HFFc6 (cell line): ENCODE measurements around the gene TPO. TPM values are rescaled to one million over a fixed set of nuclear protein-coding genes. Genes with fewer than 3 reads are reported as not detected.
"Not testable (repeated sequence)": the region's sequence is repeated elsewhere in the genome, so short reads cannot be mapped to it uniquely, and the experiment has no call there.

Experiments
- DNase-seq: peaks from one replicate; pipeline ENCODE4 v3.0.0-alpha.2; 2018
- H3K27ac Mint-ChIP-seq: 2 replicates; pipeline ENCODE4 v1.8.0; 2020; ENCODE audit warnings: mild to moderate bottlenecking, mixed read lengths
- H3K27me3 Mint-ChIP-seq: 2 replicates; pipeline ENCODE4 v1.8.0; 2021; ENCODE audit warnings: mild to moderate bottlenecking, moderate library complexity, mixed read lengths; ENCODE audit not compliant: insufficient read depth
- H3K36me3 Mint-ChIP-seq: 2 replicates; pipeline ENCODE4 v1.8.0; 2021; ENCODE audit warnings: low read depth, mixed read lengths
- H3K4me1 Mint-ChIP-seq: 2 replicates; pipeline ENCODE4 v1.8.0; 2020; ENCODE audit warnings: low read depth, mixed read lengths
- H3K4me3 Mint-ChIP-seq: 2 replicates; pipeline ENCODE4 v1.8.0; 2020; ENCODE audit warnings: mild to moderate bottlenecking, moderate library complexity, mixed read lengths
- H3K9me3 Mint-ChIP-seq: 2 replicates; pipeline ENCODE4 v1.8.0; 2020; ENCODE audit warnings: mild to moderate bottlenecking, mixed read lengths
- total RNA-seq, 6 experiments: library from RNA; stranded (reverse); fragmentation: NEBNext Ultra II Directional; extraction: Animal tissue kit (Norgen Biotek cat#: 25700); gene quantifications; 2 replicates in 1 of 6; 3 replicates in 5 of 6; pipeline ENCODE4 v1.2.3, GENCODE V29; 2021
- TF ChIP-seq, protein P1 (sequence below): fragments of 200-600 bp; sonication (generic); IDR thresholded peaks from 2 replicates; pipeline ENCODE4 v1.5.0; 2021; ENCODE audit warnings: antibody characterized with exemption, mild to moderate bottlenecking

TPO gene
- total RNA-seq, 6 experiments from 2014 or later: not detected

DNA sequence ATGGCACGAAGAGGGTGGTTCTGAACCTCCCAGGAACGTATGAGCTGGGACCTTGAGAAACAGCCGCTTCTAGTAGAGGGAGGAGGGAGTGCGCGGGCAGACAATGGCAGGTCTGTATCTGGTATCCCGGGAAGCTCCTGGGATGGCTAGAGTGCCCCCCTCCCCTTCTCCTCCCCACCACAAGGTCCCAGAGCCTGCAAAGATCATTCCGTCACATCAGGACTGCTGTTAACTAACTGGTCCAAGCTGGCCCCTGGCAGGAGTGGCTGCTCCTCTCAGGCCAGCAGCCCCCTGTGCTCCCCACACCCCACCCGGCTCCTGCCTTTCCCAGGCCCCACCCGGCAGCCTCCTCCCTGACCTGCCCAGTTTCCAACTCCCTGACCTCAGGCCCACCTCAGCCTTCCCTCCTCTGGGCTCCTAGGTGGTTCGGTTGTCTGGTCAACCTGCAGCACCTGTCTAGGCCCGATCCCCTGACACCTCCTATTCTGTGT is 75.0 kb downstream of the TPO start:
- no peaks in the 10 kb centered on the region for H3K36me3 Mint-ChIP-seq
- H3K27me3 Mint-ChIP-seq: peaks cover 17% of the 10 kb centered on the region
- DNase-seq: no peak
- TF ChIP-seq, protein P1, sequence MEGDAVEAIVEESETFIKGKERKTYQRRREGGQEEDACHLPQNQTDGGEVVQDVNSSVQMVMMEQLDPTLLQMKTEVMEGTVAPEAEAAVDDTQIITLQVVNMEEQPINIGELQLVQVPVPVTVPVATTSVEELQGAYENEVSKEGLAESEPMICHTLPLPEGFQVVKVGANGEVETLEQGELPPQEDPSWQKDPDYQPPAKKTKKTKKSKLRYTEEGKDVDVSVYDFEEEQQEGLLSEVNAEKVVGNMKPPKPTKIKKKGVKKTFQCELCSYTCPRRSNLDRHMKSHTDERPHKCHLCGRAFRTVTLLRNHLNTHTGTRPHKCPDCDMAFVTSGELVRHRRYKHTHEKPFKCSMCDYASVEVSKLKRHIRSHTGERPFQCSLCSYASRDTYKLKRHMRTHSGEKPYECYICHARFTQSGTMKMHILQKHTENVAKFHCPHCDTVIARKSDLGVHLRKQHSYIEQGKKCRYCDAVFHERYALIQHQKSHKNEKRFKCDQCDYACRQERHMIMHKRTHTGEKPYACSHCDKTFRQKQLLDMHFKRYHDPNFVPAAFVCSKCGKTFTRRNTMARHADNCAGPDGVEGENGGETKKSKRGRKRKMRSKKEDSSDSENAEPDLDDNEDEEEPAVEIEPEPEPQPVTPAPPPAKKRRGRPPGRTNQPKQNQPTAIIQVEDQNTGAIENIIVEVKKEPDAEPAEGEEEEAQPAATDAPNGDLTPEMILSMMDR: no peak
- H3K4me1 Mint-ChIP-seq: no peaks in the 10 kb centered on the region
- H3K4me3 Mint-ChIP-seq: no peak overlapping the region
- no peaks in the 10 kb centered on the region; the same call in 1 of the 2 replicates for H3K9me3 Mint-ChIP-seq
- H3K27ac Mint-ChIP-seq: no peak overlapping the region

DNA sequence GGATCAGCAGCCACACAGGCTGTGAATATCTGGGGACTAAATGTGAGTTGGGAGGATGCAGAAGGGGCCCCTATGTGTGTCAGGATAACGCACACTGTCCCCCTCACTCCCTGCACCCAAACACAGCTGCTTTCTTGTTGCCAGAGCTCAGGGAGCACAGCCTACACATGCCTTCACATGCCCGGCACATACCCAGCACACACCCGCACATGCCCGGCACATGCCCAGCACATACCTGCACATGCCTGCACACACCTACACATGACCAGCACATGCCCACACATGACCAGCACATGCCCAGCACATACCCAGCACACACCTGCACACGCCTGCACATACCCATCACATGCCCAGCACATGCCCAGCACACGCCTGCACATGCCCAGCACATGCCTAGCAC is 75.6 kb downstream of the TPO start:
- Mint-ChIP-seq H3K4me3 (no peak overlapping the region), H3K36me3 (no peaks in the 10 kb centered on the region), H3K4me1 (no peaks in the 10 kb centered on the region), H3K27me3 (peaks cover 17% of the 10 kb centered on the region), H3K9me3 (no peaks in the 10 kb centered on the region; the same call in 1 of the 2 replicates), H3K27ac (no peak overlapping the region)
- DNase-seq: no peak
- TF ChIP-seq, protein P1: no peak

DNA sequence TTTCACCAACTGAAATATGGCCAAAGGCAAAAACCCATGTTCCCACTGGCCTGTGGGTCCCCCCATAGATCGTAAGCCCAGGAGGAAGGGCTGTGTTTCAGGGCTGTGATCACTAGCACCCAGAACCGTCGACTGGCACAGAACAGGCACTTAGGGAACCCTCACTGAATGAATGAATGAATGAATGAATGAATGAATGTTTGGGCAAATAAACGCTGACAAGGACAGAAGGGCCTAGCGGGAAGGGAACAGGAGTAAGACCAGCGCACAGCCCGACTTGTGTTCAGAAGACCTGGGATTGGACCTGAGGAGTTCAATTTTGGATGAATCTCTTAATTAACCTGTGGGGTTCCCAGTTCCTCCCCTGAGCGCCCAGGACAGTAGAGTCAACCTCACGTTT is 76.2 kb downstream of the TPO start:
- Mint-ChIP-seq H3K4me3 (no peak overlapping the region), H3K4me1 (no peaks in the 10 kb centered on the region), H3K27ac (no peak overlapping the region), H3K9me3 (no peaks in the 10 kb centered on the region; the same call in 1 of the 2 replicates), H3K27me3 (peaks cover 16% of the 10 kb centered on the region), H3K36me3 (no peaks in the 10 kb centered on the region)
- TF ChIP-seq, protein P1: no peak
- DNase-seq: no peak

DNA sequence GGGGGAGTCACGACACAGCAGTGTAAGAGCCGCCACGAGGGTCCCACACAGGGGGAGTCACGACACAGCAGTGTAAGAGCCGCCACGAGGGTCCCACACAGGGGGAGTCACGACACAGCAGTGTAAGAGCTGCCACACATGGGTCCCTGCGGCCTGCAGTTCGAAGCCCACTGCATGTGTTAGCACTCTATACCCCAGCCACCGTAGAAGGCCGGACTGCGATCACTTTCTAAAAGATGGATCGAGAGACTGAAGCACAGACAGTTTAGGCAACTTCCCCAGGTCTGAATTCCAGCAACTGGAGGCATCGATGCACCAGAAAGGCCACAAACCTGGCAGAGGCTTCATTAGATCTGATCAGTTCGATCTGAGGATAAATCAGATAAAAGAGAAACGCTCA is 77.1 kb downstream of the TPO start:
- H3K36me3 Mint-ChIP-seq, H3K4me3 Mint-ChIP-seq, H3K4me1 Mint-ChIP-seq, H3K9me3 Mint-ChIP-seq, H3K27ac Mint-ChIP-seq, DNase-seq: not testable (repeated sequence)
- H3K27me3 Mint-ChIP-seq: peaks cover 16% of the 10 kb centered on the region

DNA sequence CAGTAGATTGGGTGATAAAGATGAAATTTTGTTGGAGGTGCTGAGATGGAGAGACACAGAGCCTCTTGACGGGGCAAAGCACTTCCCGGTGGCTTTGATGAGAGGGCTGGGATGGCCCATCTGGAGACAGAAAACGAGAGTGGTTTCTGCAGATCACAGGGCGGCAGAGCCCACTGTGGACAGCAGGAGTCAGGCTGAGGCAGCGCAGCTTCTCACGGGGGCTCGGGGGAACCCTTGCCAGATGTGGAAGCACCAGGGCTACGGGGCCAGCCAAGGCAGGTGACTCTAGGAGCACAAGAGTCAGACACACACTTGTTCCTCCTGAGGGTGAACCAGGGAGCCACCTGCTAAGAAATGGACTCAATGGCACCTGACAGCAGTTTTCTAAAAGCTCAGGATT is 78.5 kb downstream of the TPO start:
- Mint-ChIP-seq H3K27me3 (peaks cover 19% of the 10 kb centered on the region), H3K36me3 (no peaks in the 10 kb centered on the region), H3K27ac (no peak overlapping the region), H3K4me3 (no peak overlapping the region), H3K4me1 (no peaks in the 10 kb centered on the region), H3K9me3 (no peaks in the 10 kb centered on the region; the same call in 1 of the 2 replicates)
- DNase-seq: no peak
- TF ChIP-seq, protein P1: no peak

DNA sequence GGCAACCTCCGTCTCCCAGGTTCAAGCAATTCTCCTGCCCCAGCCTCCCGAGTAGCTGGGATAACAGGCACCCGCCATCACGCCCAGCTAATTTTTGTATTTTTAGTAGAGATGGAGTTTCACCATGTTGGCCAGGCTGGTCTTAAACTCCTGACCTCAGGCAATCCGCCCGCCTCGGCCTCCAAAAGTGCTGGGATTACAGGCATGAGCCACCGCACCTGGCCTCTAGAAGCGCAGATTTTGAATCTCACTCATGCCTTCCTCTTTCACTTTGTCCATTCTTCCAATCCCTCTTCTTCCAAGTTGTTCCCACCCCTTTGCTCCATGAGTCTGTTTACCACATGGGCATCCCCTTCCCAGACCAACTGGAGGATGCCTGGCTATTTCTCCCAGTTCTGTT is 79.0 kb downstream of the TPO start:
- DNase-seq: not testable (repeated sequence)

More for the DNA sequence above, 79.0 kb downstream of the TPO start:
- not testable (repeated sequence) for H3K27ac Mint-ChIP-seq, H3K4me3 Mint-ChIP-seq, H3K36me3 Mint-ChIP-seq, H3K9me3 Mint-ChIP-seq, H3K4me1 Mint-ChIP-seq
- peaks cover 19% of the 10 kb centered on the region for H3K27me3 Mint-ChIP-seq
